CD4-positive, alpha-beta memory T cell (primary cell): ENCODE measurements around the gene GABRB2. TPM values are rescaled to one million over a fixed set of nuclear protein-coding genes. Genes with fewer than 3 reads are reported as not detected.

ENCODE experiments used
- CTCF ChIA-PET: fragments of 350-600 bp; sonication (Branson Sonifier 250); formaldehyde crosslinking; loops from one replicate; lab custom pipeline; 2021; ENCODE audit warnings: inconsistent platforms; ENCODE audit not compliant: partially characterized antibody; lab: Charles Lee
- POLR2A ChIA-PET: fragments of 350-600 bp; sonication (Branson Sonifier 250); formaldehyde crosslinking; loops from one replicate; lab custom pipeline; 2021; ENCODE audit not compliant: partially characterized antibody; lab: Charles Lee
- DNase-seq, 5 donors: peaks; one replicate each; pipeline versions ENCODE4 v3.0.0 to v3.0.0-alpha.2; 2020 to 2022; ENCODE audit warnings: mixed read lengths in 1 of 5
- H3K27ac ChIP-seq: one replicate; pipeline ENCODE4 v1.7.0; 2013; ENCODE audit warnings: low read depth, low read length
- H3K27me3 ChIP-seq: 2 replicates; pipeline ENCODE4 v1.7.0; 2013; ENCODE audit warnings: mild to moderate bottlenecking, low read length, moderate library complexity; ENCODE audit not compliant: insufficient read depth
- H3K36me3 ChIP-seq: 2 replicates; pipeline ENCODE4 v1.7.0; 2013; ENCODE audit warnings: mild to moderate bottlenecking, low read length, moderate library complexity; ENCODE audit not compliant: insufficient read depth
- H3K4me1 ChIP-seq: 2 replicates; pipeline ENCODE4 v1.7.0; 2013; ENCODE audit warnings: mild to moderate bottlenecking, low read length, moderate library complexity; ENCODE audit not compliant: insufficient read depth
- H3K4me3 ChIP-seq, 2 donors: one replicate each; pipeline ENCODE4 v1.7.0; 2013; ENCODE audit warnings: low read length in 2 of 2, mild to moderate bottlenecking in 1 of 2
- H3K9me3 ChIP-seq, 2 donors: one replicate each; pipeline ENCODE4 v1.7.0; 2013; ENCODE audit warnings: low read length in 2 of 2, control low read depth in 1 of 2; ENCODE audit not compliant: control insufficient read depth in 1 of 2
- H3K27ac Mint-ChIP-seq, 7 donors: one replicate each; pipeline ENCODE4 v1.8.0; 2020 to 2021; ENCODE audit warnings: mixed read lengths in 7 of 7, mild to moderate bottlenecking in 6 of 7, inconsistent platforms in 3 of 7, moderate library complexity in 3 of 7
- H3K27me3 Mint-ChIP-seq, 2 donors: one replicate each; pipeline ENCODE4 v1.8.0; 2020 to 2021; ENCODE audit warnings: mixed read lengths in 2 of 2
- H3K36me3 Mint-ChIP-seq, 2 donors: one replicate each; pipeline ENCODE4 v1.8.0; 2020 to 2021; ENCODE audit warnings: mixed read lengths in 2 of 2, inconsistent platforms in 1 of 2, mild to moderate bottlenecking in 1 of 2
- H3K4me1 Mint-ChIP-seq, 4 donors: one replicate each; pipeline ENCODE4 v1.8.0; 2020 to 2021; ENCODE audit warnings: mixed read lengths in 4 of 4, mild to moderate bottlenecking in 1 of 4
- H3K4me3 Mint-ChIP-seq, 8 donors: one replicate each; pipeline ENCODE4 v1.8.0; 2020 to 2021; ENCODE audit warnings: mixed read lengths in 8 of 8, mild to moderate bottlenecking in 7 of 8, moderate library complexity in 6 of 8, inconsistent platforms in 3 of 8
- H3K9me3 Mint-ChIP-seq, 8 donors: one replicate each; pipeline ENCODE4 v1.8.0; 2020 to 2021; ENCODE audit warnings: mixed read lengths in 8 of 8, mild to moderate bottlenecking in 5 of 8, inconsistent platforms in 3 of 8, moderate library complexity in 1 of 8
- intact Hi-C: fragments of 100-400 bp; cut with micrococcal nuclease; formaldehyde crosslinking; loops from one replicate; pipeline ENCODE4 v1.15.1; 2023
- polyA plus RNA-seq, 2 donors: library from polyadenylated mRNA; unstranded; fragments of 300-500 nt; fragmentation: Illumina TruSeq; gene quantifications; one replicate each; pipeline ENCODE4 v1.2.3, GENCODE V29; 2021
- total RNA-seq, 2 experiments: library from RNA; stranded (reverse); gene quantifications; one replicate each; pipeline ENCODE4 v1.2.3, GENCODE V29; 2021

GABRB2 gene
- total and polyA plus RNA-seq, 4 experiments from 2014 or later: not detected

- H3K4me1 Mint-ChIP-seq: no peaks in the 10 kb centered on the region
- no peaks in the 10 kb centered on the region for H3K36me3 Mint-ChIP-seq
- Histone ChIP-seq H3K27me3 (no peaks in the 10 kb centered on the region), H3K27ac (no peak overlapping the region), H3K9me3 (no peaks in the 10 kb centered on the region), H3K36me3 (no peaks in the 10 kb centered on the region), H3K4me1 (no peaks in the 10 kb centered on the region), H3K4me3 (no peak overlapping the region)
- ChIA-PET POLR2A (no interaction called here), CTCF (no interaction called here)
- H3K27me3 Mint-ChIP-seq: no peaks in the 10 kb centered on the region
- H3K4me3 Mint-ChIP-seq: no peak overlapping the region
- intact Hi-C loops: no loop called here
- no peak for DNase-seq
- H3K9me3 Mint-ChIP-seq: peaks cover 0 to 3% (median 0%) of the 10 kb centered on the region in 8 donors
- no peak overlapping the region for H3K27ac Mint-ChIP-seq
These were observed 137.1 kb downstream of the GABRB2 start for GRCh38 chr5:161409471-161409870.

GRCh38 chr5:161406880-161407279, 139.6 kb downstream of the GABRB2 start:
- no peak overlapping the region for H3K27ac ChIP-seq
- DNase-seq: no peak
- Mint-ChIP-seq H3K27me3 (no peaks in the 10 kb centered on the region), H3K27ac (no peak overlapping the region), H3K9me3 (peaks cover 0 to 1% (median 0%) of the 10 kb centered on the region in 8 donors), H3K36me3 (no peaks in the 10 kb centered on the region), H3K4me3 (no peak overlapping the region), H3K4me1 (no peaks in the 10 kb centered on the region)
- ChIA-PET CTCF (no interaction called here), POLR2A (no interaction called here)
- no peaks in the 10 kb centered on the region for H3K4me1 ChIP-seq
- intact Hi-C loops: no loop called here
- no peak overlapping the region for H3K4me3 ChIP-seq
- no peaks in the 10 kb centered on the region for H3K9me3 ChIP-seq
- no peaks in the 10 kb centered on the region for H3K36me3 ChIP-seq
- no peaks in the 10 kb centered on the region for H3K27me3 ChIP-seq

- H3K4me1 ChIP-seq: no peaks in the 10 kb centered on the region
- no peaks in the 10 kb centered on the region for H3K27me3 ChIP-seq
- POLR2A ChIA-PET: no interaction called here
- Mint-ChIP-seq H3K4me1 (no peaks in the 10 kb centered on the region), H3K4me3 (no peak overlapping the region), H3K9me3 (peaks cover 0 to 1% (median 0%) of the 10 kb centered on the region in 8 donors), H3K27ac (no peak overlapping the region), H3K27me3 (no peaks in the 10 kb centered on the region), H3K36me3 (no peaks in the 10 kb centered on the region)
- H3K9me3 ChIP-seq: no peaks in the 10 kb centered on the region
- CTCF ChIA-PET: no interaction called here
- intact Hi-C loops: no loop called here
- no peak overlapping the region for H3K27ac ChIP-seq
- H3K4me3 ChIP-seq: no peak overlapping the region
- no peaks in the 10 kb centered on the region for H3K36me3 ChIP-seq
- DNase-seq: no peak
These were observed 142.5 kb downstream of the GABRB2 start for GRCh38 chr5:161403996-161404395.

- Histone ChIP-seq H3K27me3 (no peaks in the 10 kb centered on the region), H3K27ac (no peak overlapping the region), H3K36me3 (no peaks in the 10 kb centered on the region), H3K4me1 (no peaks in the 10 kb centered on the region), H3K4me3 (no peak overlapping the region), H3K9me3 (no peaks in the 10 kb centered on the region)
- no peak for DNase-seq
- H3K4me3 Mint-ChIP-seq: no peak overlapping the region
- intact Hi-C loops: no loop called here
- CTCF ChIA-PET: no interaction called here
- H3K27ac Mint-ChIP-seq: peak overlapping the region in 1 of 7 donors; percentile 66
- POLR2A ChIA-PET: no interaction called here
- H3K9me3 Mint-ChIP-seq: no peaks in the 10 kb centered on the region
- no peaks in the 10 kb centered on the region for H3K36me3 Mint-ChIP-seq
- no peaks in the 10 kb centered on the region for H3K4me1 Mint-ChIP-seq
- no peaks in the 10 kb centered on the region for H3K27me3 Mint-ChIP-seq
These were observed 143.4 kb downstream of the GABRB2 start for GRCh38 chr5:161403121-161403520.

- intact Hi-C loops: no loop called here
- Histone ChIP-seq H3K4me3 (no peak overlapping the region), H3K36me3 (no peaks in the 10 kb centered on the region), H3K27ac (no peak overlapping the region), H3K9me3 (no peaks in the 10 kb centered on the region), H3K27me3 (no peaks in the 10 kb centered on the region), H3K4me1 (no peaks in the 10 kb centered on the region)
- Mint-ChIP-seq H3K9me3 (no peaks in the 10 kb centered on the region), H3K4me1 (no peaks in the 10 kb centered on the region), H3K27ac (no peak overlapping the region), H3K27me3 (no peaks in the 10 kb centered on the region), H3K36me3 (no peaks in the 10 kb centered on the region), H3K4me3 (no peak overlapping the region)
- ChIA-PET POLR2A (no interaction called here), CTCF (no interaction called here)
- DNase-seq: no peak
These were observed 145.9 kb downstream of the GABRB2 start for GRCh38 chr5:161400583-161400982.

GRCh38 chr5:161399996-161400562, 146.4 kb downstream of the GABRB2 start:
- no peaks in the 10 kb centered on the region for H3K36me3 ChIP-seq
- intact Hi-C loops: no loop called here
- H3K27me3 ChIP-seq: no peaks in the 10 kb centered on the region
- H3K9me3 ChIP-seq: no peaks in the 10 kb centered on the region
- Mint-ChIP-seq H3K9me3 (no peaks in the 10 kb centered on the region), H3K36me3 (no peaks in the 10 kb centered on the region), H3K27ac (no peak overlapping the region), H3K4me1 (no peaks in the 10 kb centered on the region), H3K4me3 (no peak overlapping the region), H3K27me3 (no peaks in the 10 kb centered on the region)
- no peaks in the 10 kb centered on the region for H3K4me1 ChIP-seq
- ChIA-PET POLR2A (no interaction called here), CTCF (no interaction called here)
- no peak for DNase-seq
- no peak overlapping the region for H3K27ac ChIP-seq
- no peak overlapping the region for H3K4me3 ChIP-seq

- H3K27ac Mint-ChIP-seq: no peak overlapping the region
- no peaks in the 10 kb centered on the region for H3K27me3 Mint-ChIP-seq
- no peaks in the 10 kb centered on the region for H3K9me3 ChIP-seq
- H3K36me3 ChIP-seq: no peaks in the 10 kb centered on the region
- peaks cover 0 to 3% (median 0%) of the 10 kb centered on the region in 8 donors for H3K9me3 Mint-ChIP-seq
- H3K4me1 ChIP-seq: no peaks in the 10 kb centered on the region
- no peaks in the 10 kb centered on the region for H3K36me3 Mint-ChIP-seq
- intact Hi-C loops: no loop called here
- no peaks in the 10 kb centered on the region for H3K27me3 ChIP-seq
- ChIA-PET POLR2A (no interaction called here), CTCF (no interaction called here)
- H3K4me3 Mint-ChIP-seq: no peak overlapping the region
- H3K27ac ChIP-seq: no peak overlapping the region
- DNase-seq: no peak
- no peak overlapping the region for H3K4me3 ChIP-seq
- H3K4me1 Mint-ChIP-seq: no peaks in the 10 kb centered on the region
These were observed 149.1 kb downstream of the GABRB2 start for GRCh38 chr5:161397448-161397847.

- Mint-ChIP-seq H3K4me3 (no peak overlapping the region), H3K4me1 (no peaks in the 10 kb centered on the region), H3K9me3 (peaks cover 0 to 3% (median 0%) of the 10 kb centered on the region in 8 donors), H3K27ac (no peak overlapping the region), H3K36me3 (no peaks in the 10 kb centered on the region), H3K27me3 (no peaks in the 10 kb centered on the region)
- Histone ChIP-seq H3K4me3 (no peak overlapping the region), H3K36me3 (no peaks in the 10 kb centered on the region), H3K9me3 (no peaks in the 10 kb centered on the region), H3K4me1 (no peaks in the 10 kb centered on the region), H3K27ac (no peak overlapping the region), H3K27me3 (no peaks in the 10 kb centered on the region)
- ChIA-PET CTCF (no interaction called here), POLR2A (no interaction called here)
- no peak for DNase-seq
- intact Hi-C loops: no loop called here
These were observed 150.4 kb downstream of the GABRB2 start for GRCh38 chr5:161396171-161396570.
